NCI-H69 (cell line): ENCODE data around the gene BLTP3B.

Experiments used
- DNase-seq: peaks from one replicate; lab custom pipeline; 2025; lab: John Stamatoyannopoulos, UW

The BLTP3B gene

DNA sequence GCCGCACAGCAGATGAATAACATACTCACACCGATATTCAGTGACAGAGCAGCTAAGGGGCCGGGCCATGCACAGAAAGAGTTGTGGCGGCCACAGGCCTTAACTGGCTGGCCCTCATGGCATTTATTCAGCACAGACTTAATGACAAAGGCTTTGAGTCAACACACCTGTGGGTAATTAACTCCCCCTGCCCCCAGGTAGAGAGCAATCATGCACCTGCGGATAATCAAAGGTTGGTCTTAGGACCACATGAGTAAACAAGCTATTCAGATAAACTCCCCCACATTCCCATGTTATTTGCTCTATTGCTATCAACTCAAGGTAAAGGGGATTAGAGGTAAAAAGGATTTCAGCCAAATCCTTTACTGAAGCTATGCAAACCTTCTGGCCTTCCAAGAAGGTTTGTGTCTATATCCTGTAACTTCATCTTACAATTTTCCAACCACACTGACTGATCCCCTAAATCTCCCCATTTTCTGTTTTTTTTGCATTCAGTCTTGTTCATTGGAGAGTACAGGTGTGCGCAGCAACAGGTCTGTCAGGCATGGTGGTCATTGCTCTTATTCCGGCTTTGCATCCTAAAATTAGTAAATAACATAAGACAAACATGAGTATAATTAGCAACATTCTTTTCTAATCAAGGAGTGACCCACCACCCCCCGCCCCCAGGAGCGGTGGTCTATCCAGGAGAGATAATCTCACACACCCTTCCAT lies 16.9 kb upstream of the BLTP3B start:
- DNase-seq = peak; percentile 38

DNA sequence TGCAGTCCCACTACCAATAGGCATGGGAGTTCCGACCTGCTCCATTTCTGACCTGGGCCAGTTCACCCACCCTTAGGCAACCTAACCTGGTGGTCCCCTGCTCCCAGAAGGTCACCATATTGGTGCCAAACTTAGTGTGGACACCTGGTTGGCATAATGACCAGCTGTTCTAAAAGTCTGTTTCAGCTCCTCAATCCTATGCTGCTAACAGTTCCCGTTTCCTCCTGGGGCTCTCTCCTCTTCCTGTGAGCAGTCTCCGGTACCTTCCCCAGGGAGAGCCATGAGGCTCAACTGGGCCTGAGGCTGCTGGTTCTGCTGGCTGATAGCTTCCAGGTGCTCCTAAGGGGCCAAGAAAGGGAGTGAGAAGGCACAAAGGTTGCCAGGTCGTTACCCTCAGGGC lies 15.9 kb upstream of the BLTP3B start:
- DNase-seq = no peak

DNA sequence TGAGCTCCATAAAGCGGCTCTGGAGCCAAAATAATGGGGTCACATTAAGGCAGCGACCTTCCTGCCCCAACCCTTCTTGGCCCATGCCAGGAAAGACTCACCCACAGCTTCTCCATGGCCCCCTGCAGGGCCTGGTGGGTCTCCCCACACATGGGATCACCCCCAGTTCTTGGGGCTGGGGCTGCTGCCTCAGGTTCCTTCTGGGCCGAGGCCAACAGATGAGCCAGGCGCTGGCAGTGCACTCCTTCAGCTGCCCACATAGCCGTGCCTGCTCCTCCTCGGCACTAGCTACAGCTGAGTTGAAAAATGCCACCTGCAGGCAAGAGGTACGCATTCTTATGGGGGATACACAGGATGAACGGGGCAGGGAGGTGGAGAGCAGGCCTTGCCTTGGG lies 14.8 kb upstream of the BLTP3B start:
- DNase-seq = no peak

DNA sequence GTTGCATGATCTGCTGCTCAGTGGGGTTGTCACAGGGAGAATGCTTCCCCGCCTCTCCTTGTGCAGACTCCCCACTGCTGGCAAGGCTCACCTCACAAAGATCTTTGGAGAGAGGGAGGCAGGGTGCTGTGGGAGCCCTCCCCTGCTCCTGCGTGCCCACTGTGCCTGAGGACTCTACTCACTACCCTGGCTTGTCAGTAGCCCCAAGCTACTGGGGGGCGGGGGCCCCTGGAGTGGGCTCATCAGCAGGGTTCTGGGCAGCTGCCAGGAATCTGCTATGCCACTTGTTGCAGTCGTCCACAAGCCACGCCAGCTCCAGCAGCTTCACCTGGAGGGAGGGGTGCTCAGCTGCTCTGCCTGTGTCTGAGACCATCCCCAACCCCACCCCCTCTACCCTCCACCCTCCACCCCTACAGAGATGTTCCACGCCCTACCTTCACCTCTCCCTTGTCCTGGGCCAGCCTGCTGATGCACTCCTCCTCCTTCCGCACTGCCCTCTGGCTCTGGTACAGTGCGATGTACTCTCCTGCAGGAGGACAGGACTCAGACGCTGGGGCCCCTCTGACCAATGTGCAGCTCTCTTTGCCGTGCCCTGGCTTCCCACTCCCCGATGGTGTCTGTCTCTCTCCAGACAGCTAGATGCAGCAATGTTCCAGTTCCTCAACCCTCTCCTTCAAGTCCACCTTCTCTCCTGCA lies 14.2 kb upstream of the BLTP3B start:
- DNase-seq = peak; percentile 80

- DNase-seq = peak; percentile 83
Measured at GRCh38 chr12:100154474-100155247, 12.0 kb upstream of the BLTP3B start.

DNA sequence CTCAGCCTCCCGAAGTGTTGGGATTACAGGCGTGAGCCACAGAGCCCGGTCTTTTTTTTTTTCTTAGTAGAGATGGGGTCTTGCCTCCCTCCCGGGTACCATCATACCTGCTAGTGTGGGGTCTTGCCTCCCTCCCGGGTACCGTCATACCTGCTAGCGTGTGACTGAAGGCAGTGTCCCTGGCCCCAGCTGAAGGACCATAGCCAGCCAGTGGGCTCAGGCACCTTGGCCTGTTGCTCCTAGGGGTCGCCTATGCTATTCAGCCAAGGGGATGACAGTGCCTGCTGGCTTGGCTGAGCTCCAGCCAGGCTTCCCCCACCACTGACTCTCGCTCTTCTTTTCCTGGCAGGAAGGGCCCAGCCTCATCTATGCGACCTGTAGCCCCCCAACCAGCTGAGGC lies 10.5 kb upstream of the BLTP3B start:
- DNase-seq = no peak

DNA sequence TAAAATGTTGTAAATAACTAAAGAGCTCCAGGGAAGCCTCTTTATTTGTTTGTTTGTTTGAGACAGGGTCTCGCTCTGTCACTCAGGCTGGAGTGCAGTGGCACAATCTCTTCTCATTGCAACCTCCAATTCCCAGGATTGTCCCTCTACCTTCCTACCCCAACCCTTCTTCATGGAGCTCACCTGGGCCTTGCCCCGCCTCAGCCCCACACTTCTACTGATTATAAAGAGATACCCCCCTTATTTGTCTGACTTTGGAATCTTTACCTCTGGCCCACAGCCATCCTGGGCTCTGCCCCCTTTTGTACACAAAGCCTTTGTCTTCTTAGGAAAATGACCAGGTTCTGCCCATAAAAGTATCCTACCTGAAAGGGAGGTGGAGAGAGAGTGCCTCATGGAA lies 9.1 kb upstream of the BLTP3B start:
- DNase-seq = peak; percentile 66

DNA sequence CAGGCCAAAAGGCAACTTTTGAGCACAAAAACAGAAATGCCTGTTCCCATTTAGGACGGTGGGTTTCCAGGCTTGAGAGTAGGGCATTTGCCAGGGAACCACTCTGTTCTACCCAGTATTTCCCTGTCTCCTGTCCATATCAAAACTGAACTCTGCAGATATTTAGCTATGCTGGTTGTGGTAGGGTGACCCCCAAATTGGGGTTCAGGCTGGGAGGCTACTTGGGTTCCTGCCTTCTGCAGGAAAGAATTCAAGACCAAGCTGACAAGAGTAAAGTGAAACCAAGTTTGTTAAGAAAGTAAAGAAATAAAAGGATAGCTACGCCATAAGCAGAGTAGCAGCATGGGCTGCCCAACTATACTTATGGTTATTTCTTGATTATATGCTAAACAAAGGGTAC lies 3.6 kb upstream of the BLTP3B start:
- DNase-seq = no peak

- DNase-seq = no peak
Measured at GRCh38 chr12:100145643-100146042, 3.0 kb upstream of the BLTP3B start.

GRCh38 chr12:100141998-100142850 lies 450 bp downstream of the BLTP3B start:
- DNase-seq = peak; percentile 84

GRCh38 chr12:100141666-100141997 lies 1.0 kb downstream of the BLTP3B start:
- DNase-seq = no peak

- DNase-seq = no peak
Measured at GRCh38 chr12:100138803-100139098, 3.9 kb downstream of the BLTP3B start.

DNA sequence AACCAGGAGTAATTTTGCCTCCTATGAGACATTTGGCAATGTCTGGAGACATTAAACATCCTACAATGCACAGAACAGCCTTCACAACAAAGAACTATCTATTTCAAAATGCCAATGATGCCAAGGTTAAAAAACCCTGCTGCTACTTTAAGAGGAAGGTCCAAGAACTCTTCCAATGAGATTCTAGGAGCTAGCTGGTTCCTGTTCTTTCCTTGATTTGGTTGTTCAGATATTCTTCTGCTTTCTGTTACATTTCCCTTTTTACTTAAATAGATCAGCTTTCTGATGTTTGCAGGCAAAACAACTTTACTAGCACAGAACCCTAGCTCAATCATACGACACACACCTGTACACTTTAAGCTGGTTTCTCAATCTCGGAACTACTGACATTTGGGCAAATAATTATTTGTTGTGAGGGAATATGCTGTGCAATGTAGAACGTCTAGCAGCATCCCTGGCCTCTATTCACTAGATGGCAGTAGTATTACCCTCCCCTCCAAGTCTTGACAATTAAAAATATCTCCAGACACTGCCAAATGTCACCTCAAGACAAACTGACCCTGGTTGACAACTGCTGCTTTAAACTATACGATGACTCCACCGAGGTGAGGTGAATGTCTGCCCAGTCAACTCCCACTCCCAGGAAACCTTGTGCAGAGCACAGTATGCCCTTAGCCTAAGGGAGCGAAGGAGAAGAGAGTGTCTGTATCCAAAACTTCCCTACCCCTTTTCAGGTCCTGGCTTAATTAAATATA lies 4.4 kb downstream of the BLTP3B start:
- DNase-seq = peak; percentile 36

- no peak for DNase-seq
Measured at GRCh38 chr12:100133200-100133599, 9.5 kb downstream of the BLTP3B start.

- DNase-seq = peak; percentile 84
Measured at GRCh38 chr12:100128512-100128908, 14.2 kb downstream of the BLTP3B start.

GRCh38 chr12:100127766-100128511 lies 14.7 kb downstream of the BLTP3B start:
- no peak for DNase-seq

GRCh38 chr12:100123316-100124095 lies 19.2 kb downstream of the BLTP3B start:
- DNase-seq = no peak

- DNase-seq = no peak
Measured at GRCh38 chr12:100120355-100120754, 22.3 kb downstream of the BLTP3B start.

GRCh38 chr12:100115291-100115690 lies 27.4 kb downstream of the BLTP3B start:
- DNase-seq = no peak

- DNase-seq = no peak
Measured at GRCh38 chr12:100114574-100114973, 28.1 kb downstream of the BLTP3B start.
